Tibial nerve (tissue), 4 donors: Measurements from ENCODE around the gene TRPM2. TPM values are rescaled to one million over a fixed set of nuclear protein-coding genes. Genes with fewer than 3 reads are reported as not detected.
"Not testable (repeated sequence)": the region's sequence is repeated elsewhere in the genome, so short reads cannot be mapped to it uniquely, and the experiment has no call there.

Source experiments
- DNase-seq, 2 donors: peaks; one replicate each; pipeline ENCODE4 v3.0.0-alpha.2; 2019; ENCODE audit warnings: low spot score in 2 of 2
- H3K27ac ChIP-seq, 4 donors: fragments of 200-600 bp; sonication (generic) in 3 of 4; one replicate each; pipeline ENCODE4 v1.5.1; 2017 to 2019; ENCODE audit warnings: mild to moderate bottlenecking in 1 of 4
- H3K27me3 ChIP-seq, 2 donors: fragments of 200-600 bp; sonication (generic) in 1 of 2; one replicate each; pipeline versions ENCODE4 v1.5.1 to v1.6.0; 2017 to 2019
- H3K36me3 ChIP-seq, 3 donors: fragments of 200-600 bp; sonication (generic); one replicate each; pipeline ENCODE4 v1.5.1; 2018 to 2019
- H3K4me1 ChIP-seq, 4 donors: fragments of 200-600 bp; sonication (generic) in 3 of 4; one replicate each; pipeline ENCODE4 v1.5.1; 2017 to 2019
- H3K4me3 ChIP-seq, 4 donors: fragments of 200-600 bp; sonication (generic) in 3 of 4; one replicate each; pipeline ENCODE4 v1.5.1; 2017 to 2019; ENCODE audit warnings: mild to moderate bottlenecking in 1 of 4, moderate library complexity in 1 of 4
- H3K9me3 ChIP-seq, 4 donors: fragments of 200-600 bp; sonication (generic) in 3 of 4; one replicate each; pipeline ENCODE4 v1.5.1; 2017 to 2019
- EP300 ChIP-seq, 2 donors: sonication (generic); formaldehyde crosslinking; IDR thresholded peaks; one replicate each; pipeline ENCODE4 v1.6.1; 2017; ENCODE audit warnings: antibody characterized with exemption in 2 of 2, mild to moderate bottlenecking in 1 of 2
- POLR2A ChIP-seq, 2 donors: fragments of 450-650 bp; IDR thresholded peaks; one replicate each; pipeline ENCODE4 v1.6.1; 2017; ENCODE audit warnings: antibody characterized with exemption in 2 of 2, mild to moderate bottlenecking in 2 of 2, moderate library complexity in 2 of 2
- WGBS, 2 donors: methylation state at CpG; one replicate each; pipeline ENCODE4 v1.1.5; 2018; 5-methylcytosine and 5-hydroxymethylcytosine counted together
- total RNA-seq, 4 donors: library from RNA; depleted of rRNA; stranded (reverse); fragments of >200 nt; gene quantifications; one replicate each; pipeline ENCODE4 v1.1.0, GENCODE V29; 2016
- TF ChIP-seq, protein P1 (sequence below), 5 experiments: fragments of 200-600 bp in 3 of 5; fragments of 450-650 bp in 2 of 5; sonication (generic) in 3 of 5; IDR thresholded peaks; one replicate each; pipeline ENCODE4 v1.5.1; 2016 to 2019; ENCODE audit warnings: antibody characterized with exemption in 5 of 5, mild to moderate bottlenecking in 3 of 5, moderate library complexity in 2 of 5

The TRPM2 gene
- total RNA-seq, 4 donors from 2014 or later, result 4.9 to 10.3 (median 7.8) TPM

DNA sequence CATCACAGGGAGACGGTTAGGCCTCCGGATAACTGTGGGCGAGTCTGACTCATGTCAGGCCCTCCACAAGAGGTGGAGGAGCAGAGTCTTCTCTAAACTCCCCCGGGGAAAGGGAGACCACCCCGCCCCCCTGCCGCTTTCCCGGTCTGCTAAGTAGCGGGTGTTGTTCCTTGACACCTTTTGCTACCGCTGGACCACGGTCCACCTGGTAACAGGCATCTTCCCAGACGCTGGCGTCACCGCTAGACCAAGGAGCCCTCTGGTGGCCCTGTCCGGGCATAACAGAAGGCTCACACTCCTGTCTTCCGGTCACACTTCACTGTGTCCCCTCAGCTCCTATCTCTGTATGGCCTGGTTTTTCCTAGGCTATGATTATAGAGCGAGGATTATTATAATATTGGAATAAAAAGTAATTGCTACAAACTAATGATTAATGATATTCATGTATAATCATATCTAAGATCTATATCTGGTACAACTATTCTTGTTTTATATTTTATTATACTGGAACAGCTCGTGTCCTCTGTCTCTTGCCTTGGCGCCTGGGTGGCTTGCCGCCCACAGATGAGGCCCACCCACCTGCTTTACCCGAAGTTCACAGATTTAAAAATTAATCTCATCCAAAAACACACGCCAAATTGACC lies 126.3 kb downstream of the TRPM2 start:
- not testable (repeated sequence) for H3K4me3 ChIP-seq, H3K27me3 ChIP-seq, H3K27ac ChIP-seq, H3K9me3 ChIP-seq, H3K4me1 ChIP-seq, H3K36me3 ChIP-seq
- DNase-seq, result peak in 1 of 2 donors; percentile 34
- TF ChIP-seq, protein P1, sequence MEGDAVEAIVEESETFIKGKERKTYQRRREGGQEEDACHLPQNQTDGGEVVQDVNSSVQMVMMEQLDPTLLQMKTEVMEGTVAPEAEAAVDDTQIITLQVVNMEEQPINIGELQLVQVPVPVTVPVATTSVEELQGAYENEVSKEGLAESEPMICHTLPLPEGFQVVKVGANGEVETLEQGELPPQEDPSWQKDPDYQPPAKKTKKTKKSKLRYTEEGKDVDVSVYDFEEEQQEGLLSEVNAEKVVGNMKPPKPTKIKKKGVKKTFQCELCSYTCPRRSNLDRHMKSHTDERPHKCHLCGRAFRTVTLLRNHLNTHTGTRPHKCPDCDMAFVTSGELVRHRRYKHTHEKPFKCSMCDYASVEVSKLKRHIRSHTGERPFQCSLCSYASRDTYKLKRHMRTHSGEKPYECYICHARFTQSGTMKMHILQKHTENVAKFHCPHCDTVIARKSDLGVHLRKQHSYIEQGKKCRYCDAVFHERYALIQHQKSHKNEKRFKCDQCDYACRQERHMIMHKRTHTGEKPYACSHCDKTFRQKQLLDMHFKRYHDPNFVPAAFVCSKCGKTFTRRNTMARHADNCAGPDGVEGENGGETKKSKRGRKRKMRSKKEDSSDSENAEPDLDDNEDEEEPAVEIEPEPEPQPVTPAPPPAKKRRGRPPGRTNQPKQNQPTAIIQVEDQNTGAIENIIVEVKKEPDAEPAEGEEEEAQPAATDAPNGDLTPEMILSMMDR (IDR thresholded peaks at IDR 0.05), result peak; percentile 52 to 73 (median 52)
- 40 to 43% methylated on average over 21 of the region's 21 CpGs for WGBS, 2 donors

DNA sequence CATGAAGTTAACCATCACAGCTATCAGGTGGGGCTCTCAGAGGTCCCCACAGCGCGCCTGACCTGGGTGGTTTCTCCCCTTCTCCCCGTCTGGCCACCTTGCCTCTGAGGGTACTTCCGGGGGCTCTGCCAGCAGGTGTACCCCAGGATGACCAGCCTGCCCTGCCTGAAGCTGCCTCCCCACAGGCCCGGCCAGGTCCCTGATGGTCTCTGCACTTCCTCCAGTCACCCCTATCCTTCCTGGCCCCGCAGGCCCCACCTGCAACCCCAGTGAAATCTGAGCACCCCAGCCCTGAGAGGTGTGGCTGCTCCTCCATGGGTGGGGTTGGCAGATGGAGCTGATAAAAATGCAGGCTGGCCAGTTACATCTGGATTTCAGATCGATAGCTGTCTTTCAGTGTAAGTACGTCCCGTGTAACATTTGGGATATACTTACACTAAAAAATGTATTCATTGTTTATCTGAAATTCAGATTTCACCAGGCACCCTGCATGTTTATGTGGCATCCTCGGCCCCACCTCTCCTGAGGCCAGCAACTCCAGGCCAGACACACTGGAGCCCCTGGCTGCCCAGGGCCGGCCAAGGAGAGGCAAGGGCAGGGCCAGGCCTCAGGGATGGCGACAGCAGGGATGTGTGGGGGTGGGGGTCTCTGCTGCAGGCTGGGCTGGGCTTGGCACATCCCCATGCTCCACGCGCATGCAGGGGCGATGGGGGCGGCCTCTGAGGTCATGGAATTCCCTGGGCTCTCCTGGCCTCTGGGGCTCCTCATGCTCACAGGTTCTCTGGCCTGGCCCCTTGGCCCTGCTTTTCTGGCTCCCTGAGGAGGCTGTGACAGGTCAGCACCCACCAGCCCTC lies 127.0 kb downstream of the TRPM2 start:
- H3K9me3 ChIP-seq, result no peaks in the 10 kb centered on the region
- TF ChIP-seq POLR2A (IDR thresholded peaks at IDR 0.05) (no peak), EP300 (IDR thresholded peaks at IDR 0.05) (no peak)
- TF ChIP-seq, protein P1 (IDR thresholded peaks at IDR 0.05), result no peak
- no peak overlapping the region for H3K4me3 ChIP-seq
- H3K27me3 ChIP-seq, result no peaks in the 10 kb centered on the region
- DNase-seq, result no peak
- H3K27ac ChIP-seq, result no peak overlapping the region
- 74 to 84% methylated on average over 15 to 16 of the region's 16 CpGs for WGBS, 2 donors
- H3K4me1 ChIP-seq, result no peaks in the 10 kb centered on the region
- H3K36me3 ChIP-seq, result no peaks in the 10 kb centered on the region

DNA sequence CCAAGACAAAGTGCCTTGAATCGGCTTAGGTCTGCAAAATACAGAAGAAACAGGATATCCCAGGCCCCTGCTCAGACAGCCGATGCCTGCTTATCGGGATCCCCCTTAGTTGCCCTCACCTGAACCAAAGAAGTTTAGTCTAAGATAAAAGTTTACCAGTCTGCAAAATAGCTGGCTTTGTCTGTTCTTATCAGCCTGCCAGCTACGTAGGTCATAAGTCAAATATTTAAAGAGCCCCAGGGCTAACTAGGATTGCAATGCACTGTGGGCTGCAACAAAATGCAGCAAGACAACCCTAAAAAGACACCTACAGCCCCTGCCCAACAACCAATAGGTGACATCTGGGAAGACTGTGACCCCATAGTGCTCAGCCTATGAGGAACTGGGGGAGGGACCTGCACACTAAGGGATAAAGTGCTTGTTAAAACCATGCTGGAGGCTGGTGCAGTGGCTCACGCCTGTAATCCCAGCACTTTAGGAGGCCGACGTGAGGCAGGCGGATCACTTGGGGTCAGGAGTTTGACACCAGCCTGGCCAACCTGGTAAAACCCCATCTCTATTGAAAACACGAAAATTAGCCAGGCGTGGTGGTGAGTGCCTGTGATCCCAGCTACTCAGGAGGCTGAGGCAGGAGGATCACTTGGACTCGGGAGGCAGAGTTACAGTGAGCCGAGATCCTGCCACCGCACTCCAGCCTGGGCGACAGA lies 129.3 kb downstream of the TRPM2 start:
- WGBS, 2 donors, result 77 to 81% methylated on average over 14 of the region's 14 CpGs
- no peak overlapping the region for H3K4me3 ChIP-seq

GRCh38 chr21:44483288-44484237 lies 130.1 kb downstream of the TRPM2 start:
- no peaks in the 10 kb centered on the region for H3K27me3 ChIP-seq
- peaks cover 0 to 4% (median 0%) of the 10 kb centered on the region in 4 donors for H3K9me3 ChIP-seq
- no peaks in the 10 kb centered on the region for H3K4me1 ChIP-seq
- 67 to 71% methylated on average over 27 to 28 of the region's 28 CpGs for WGBS, 2 donors
- no peak overlapping the region for H3K4me3 ChIP-seq
- TF ChIP-seq EP300 (IDR thresholded peaks at IDR 0.05) (no peak), POLR2A (IDR thresholded peaks at IDR 0.05) (no peak)
- TF ChIP-seq, protein P1 (IDR thresholded peaks at IDR 0.05), result no peak
- H3K27ac ChIP-seq, result no peak overlapping the region
- no peak for DNase-seq
- no peaks in the 10 kb centered on the region for H3K36me3 ChIP-seq

More for the DNA sequence above, 129.3 kb downstream of the TRPM2 start:
- peaks cover 0 to 1% (median 0%) of the 10 kb centered on the region in 4 donors for H3K9me3 ChIP-seq
- H3K27ac ChIP-seq, result no peak overlapping the region
- no peaks in the 10 kb centered on the region for H3K36me3 ChIP-seq
- H3K27me3 ChIP-seq, result no peaks in the 10 kb centered on the region
- DNase-seq, result no peak
- H3K4me1 ChIP-seq, result no peaks in the 10 kb centered on the region
- TF ChIP-seq POLR2A (IDR thresholded peaks at IDR 0.05) (no peak), EP300 (IDR thresholded peaks at IDR 0.05) (no peak)
- TF ChIP-seq, protein P1 (IDR thresholded peaks at IDR 0.05), result no peak
